Fibroblast of upper back skin (primary cell): ENCODE measurements around the gene NKAIN2.
"Not testable (repeated sequence)": the region's sequence is repeated elsewhere in the genome, so short reads cannot be mapped to it uniquely, and the experiment has no call there.

Experiments used
- DNase-seq: peaks from one replicate; pipeline ENCODE4 v3.0.0-alpha.2; 2013

The NKAIN2 gene

DNA sequence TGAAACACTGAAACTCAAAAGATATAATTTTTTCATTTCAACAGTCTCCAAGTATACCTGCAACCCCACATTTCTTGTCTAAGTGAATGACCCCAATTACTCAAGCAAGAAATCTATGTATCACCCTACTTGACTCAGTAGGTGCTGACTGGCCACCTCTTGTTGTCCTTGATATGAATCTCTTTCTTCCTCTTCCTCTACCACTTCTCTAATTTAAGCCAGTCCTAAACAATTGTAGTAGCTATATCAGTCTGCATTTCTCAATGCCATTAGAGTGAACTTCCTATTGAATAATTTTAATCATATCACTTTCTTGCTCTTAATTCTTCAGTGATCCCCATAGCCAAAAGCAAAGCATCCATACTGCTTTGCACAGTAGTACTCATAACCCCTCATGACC lies 93.2 kb downstream of the NKAIN2 start:
- DNase-seq = no peak

DNA sequence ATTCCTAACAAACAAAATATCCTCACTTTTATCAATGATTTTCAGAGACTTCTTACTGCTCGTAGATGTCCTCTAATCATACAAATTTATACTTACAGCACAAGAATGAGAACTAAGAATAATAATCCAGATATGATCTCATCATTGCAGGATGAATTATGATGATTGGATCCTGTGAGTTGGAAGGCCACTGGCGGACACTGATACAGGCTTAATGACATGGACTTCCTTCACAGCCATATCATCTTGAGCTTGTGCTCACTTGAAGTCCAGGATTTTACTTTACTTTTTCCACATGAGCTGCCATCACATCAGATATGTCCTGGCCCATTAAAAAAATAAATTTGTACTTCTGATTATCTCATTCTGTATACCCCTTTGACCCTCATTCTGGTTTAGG lies 94.3 kb downstream of the NKAIN2 start:
- no peak for DNase-seq

DNA sequence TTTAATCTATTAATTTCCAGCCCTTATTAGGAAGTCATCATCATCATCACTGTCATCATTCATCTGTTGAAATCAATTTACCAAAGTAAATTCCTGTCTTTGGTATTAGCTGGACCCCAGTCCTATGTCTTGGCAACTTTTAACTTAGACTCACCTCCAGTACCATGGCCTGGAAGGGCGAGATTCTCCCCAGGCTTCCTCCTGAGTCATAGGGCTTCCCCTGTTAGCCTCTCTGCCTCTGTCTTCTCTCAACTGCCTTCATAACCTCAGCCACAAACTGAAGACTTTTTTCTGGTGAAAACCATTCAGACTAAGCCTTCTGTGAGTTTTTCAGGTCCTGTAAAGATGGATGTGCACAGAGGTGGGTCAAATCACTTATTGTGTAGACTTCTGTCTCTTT lies 95.0 kb downstream of the NKAIN2 start:
- no peak for DNase-seq

DNA sequence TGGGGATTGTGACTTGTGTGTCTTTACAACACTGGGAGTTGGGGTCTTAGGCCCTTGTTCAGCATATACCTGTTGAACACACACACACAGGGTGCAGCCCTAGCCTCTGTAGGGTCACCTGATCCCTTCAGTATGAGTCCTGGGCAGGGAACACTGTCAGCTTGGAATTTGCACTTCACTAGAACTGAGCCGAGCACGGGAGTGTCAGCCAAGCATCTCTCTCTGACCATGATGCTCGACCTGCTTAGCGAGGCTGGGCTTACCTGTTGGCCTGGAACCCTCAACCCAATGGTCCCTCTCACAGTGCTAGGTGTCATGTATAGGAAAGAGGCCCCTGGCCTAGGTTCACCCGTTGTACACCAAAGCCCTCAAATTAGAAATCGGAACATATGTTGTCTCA lies 96.1 kb downstream of the NKAIN2 start:
- no peak for DNase-seq

DNA sequence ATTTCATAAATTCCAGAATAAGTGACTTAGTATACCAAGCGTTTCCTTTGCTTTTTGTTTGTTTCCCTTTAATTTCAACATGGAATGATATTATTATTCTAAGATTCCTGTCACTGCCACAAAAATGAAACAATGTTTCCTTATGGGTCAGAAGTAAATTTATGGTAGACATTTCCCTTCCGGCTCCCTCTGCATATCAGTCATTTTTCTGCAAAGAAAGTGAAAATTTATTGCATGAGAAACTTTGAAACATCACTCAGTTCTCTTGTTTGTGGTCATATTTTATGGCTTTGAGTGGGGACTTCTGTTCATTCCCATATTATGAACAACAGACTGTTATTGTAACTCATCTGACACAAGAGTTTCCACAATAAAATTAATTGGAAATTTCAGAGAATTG lies 97.8 kb downstream of the NKAIN2 start:
- DNase-seq = peak; percentile 1

DNA sequence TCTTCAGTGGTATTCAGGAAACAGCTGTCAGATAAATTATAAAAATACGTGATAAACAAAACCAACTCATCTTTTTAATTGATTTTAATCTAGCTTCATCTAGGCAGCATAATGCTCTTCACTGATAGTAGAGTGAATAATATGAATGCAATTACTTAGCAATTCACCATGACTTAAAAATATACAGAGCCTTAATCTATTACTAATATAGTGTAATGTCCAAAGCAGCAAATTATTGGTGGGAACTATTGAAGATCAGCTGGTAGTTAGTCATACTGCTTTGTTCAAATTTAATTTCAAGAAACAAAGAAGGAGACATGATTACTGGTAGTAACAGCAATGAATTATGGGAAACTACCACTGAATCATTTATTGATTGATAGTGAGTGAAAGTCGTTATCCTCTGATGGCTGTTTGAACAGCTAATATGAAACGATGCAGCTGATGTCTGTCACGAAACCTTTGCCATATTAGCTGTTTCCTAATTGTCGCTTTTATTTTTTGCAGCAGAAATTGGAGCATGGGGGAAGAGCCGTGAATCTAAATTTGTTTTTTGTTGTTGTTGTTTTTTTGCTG lies 99.2 kb downstream of the NKAIN2 start:
- no peak for DNase-seq

DNA sequence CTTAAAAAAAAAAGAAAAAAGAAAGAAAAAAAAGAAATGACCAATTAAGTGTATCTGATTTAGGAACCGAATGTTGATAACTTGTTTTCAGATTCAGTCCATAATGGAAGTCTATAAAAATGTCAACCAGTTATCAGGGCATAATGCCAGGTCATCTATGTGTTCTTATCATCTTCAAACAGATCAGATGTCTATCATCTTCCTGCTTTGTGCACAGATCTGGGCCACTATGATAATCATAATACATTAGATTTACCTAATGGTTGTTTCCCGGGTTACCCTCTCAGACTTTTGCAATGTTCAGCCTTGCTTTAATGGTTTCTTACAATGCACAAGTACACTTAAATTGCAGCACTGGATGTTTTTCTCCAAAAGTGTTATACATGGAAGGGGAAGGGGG lies 100.6 kb downstream of the NKAIN2 start:
- DNase-seq = no peak

DNA sequence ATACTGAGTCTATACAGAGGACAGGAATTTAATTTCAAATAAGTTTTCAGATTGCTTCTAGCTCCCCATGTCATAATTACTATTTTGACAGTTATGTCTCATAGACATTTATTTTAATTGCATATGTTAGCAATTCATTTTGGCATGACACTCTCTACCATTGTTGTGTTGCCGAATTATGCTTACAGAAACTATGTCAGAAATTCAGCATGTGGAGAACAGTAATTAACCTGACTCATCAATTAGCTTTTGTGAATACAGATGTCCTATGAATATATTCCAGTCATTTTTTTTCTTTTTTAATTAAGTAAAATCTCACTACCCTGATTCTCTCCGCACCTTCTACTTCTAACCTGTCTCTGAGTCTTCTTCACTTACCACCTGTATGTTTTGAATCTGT lies 105.1 kb downstream of the NKAIN2 start:
- DNase-seq = no peak

DNA sequence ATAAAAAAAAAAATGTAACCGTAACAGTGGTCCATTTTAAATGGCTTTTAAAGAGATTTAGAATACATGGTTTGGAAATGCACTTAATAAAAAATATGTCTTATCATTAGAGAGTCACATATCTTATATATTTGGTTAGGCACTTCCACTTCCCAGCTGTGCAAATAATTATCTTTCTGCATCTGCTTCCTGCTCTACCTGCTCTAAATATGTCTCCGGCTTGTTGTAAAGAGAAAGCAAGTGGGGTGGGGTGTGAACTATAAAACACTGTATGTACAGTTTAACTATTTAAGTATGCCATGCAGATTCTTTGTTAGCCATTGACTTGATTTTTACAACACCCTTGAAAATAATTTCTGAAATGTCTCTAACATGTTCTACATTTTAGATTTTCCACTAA lies 106.3 kb downstream of the NKAIN2 start:
- no peak for DNase-seq

DNA sequence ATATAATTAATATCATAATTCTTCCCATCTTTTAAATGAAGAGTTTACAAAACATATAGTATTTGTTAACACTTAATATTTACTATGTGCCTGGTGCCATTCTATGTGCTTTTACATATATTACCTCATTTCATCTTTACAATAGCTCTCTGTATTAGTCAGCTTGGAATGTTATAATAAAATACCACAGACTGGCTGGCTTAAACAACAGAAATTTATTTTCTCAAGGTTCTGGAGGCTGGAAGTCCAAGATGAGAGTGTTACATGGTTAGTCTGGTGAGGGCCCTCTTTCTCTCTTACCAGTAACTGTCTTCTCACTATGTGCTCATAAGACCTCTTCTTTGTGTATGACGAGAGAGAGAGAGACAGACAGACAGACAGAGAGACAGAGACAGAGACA lies 110.2 kb downstream of the NKAIN2 start:
- peak; percentile 20 for DNase-seq

DNA sequence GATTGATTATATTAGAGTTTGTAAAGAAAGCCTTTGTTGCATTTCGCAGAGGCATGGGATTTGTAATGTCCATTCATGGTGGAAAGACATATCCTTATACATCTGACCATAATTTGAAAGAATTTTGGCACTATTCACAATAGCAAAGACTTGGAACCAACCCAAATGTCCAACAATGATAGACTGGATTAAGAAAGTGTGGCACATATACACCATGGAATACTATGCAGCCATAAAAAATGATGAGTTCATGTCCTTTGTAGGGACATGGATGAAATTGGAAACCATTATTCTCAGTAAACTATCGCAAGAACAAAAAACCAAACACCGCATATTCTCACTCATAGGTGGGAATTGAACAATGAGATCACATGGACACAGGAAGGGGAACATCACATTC lies 119.7 kb downstream of the NKAIN2 start:
- not testable (repeated sequence) for DNase-seq

DNA sequence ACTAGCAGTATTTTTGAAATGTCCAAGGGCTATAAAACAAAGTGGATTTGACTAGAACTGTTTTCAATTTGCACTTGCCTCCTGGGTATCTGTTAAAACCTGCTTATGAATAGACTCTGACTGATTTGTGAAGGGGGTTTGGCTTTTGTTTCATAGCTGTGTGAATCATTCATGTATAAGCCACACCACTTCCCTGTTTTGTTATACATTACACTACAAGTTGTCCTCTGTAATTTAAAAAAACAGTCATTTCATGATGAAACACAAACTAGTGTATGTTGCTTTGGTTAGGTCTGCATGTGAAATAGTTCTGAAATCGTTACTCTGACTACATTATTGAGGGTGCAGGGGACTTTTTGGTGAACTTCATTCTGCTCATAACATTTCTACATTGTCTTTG lies 121.7 kb downstream of the NKAIN2 start:
- peak; percentile 17 for DNase-seq

DNA sequence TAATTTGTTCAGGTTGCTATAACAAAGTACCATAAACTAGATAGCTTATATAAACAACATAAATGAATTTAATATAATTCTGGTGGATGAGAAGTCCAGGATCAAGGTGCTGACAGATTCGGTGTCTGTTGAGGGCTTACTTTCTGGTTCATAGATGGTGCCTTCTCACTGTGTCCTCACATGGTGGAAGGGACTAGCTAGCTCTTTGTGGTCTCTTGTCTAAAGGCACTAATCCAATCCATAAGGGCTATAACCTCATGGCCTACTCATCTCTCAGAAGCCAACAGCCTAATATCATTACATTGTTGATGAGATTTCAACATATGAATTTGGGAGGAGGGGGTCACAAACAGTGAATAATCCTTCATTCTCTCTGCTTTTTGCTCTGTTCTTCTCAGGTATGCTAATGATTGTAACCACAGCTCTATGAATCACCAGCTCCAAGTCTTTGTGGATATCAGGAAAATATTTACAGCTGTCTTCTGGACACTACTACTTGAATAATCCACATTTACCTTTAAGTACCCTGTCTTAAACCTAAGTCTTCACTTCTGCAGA lies 122.3 kb downstream of the NKAIN2 start:
- peak; percentile 25 for DNase-seq

DNA sequence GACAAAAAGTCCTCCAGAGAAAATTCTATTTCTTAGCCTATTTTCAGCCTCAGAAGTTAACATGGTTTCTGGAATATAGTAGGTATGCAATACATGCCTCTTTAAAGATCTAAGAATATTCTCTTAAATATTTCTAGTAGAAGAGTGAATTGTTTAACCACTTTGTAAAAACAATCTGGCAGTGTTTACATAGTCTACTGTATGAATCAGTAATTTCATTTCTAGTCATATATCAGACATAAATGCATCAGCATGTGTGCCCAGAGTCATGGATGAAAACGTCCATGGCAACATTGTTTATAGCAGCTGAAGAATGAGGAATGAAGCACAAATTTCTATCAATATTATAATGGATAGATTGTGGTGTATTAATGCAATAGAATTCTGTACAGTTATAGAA lies 124.9 kb downstream of the NKAIN2 start:
- DNase-seq = peak; percentile 1

DNA sequence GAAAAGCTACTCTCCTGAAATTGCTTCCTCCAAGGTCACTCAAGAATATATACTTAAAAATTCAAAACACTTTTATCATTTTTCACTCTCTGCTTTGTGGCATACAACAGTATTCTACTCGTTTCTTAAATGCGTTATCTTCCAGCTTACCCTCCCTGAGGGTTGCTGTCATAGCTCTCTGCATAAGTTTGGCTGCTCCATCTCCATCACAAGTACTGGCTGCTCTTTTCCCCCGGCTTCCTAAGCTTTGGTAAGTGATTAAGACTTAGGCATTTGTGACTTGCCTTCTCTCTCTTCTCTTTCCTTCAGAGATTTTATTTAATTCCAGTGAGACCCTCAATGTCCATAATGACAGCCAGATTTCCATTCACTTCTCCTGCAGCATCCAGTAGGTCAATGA lies 128.3 kb downstream of the NKAIN2 start:
- DNase-seq = no peak

DNA sequence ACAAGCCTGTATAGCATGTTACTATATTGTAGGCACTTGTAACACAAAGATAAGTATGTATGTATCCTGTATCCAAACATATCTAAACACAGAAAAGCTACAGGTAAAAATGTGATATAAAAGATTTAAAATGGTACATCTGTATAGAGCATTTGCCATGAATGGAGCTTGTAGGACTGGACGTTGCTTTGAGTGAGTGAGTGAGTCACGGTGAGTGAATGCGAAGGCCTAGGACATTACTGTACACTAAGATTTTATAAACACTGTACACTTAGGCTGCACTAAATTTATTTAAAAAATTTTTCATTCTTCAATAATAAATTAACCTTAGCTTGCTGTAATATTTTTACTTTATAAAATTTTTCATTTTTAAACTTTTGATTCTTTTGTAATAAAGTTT lies 136.9 kb downstream of the NKAIN2 start:
- DNase-seq = no peak

DNA sequence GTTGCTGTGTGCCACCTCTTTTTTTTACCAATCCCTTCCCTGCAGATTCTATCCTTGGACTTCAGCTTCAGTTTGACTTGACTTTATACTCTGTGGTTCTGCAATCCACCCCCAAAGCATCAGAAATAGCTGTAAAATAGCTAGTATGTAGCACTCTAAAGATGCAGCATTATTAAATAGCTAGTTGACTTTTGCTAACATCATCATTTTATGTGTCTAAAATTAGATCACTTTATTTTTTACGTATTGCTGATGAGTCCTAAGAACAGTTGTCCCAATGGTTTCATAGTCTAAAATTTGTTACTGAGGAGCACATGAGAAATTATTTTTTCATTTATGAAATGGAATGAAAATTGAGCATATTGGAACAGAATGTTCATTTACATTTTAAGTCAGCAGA lies 138.2 kb downstream of the NKAIN2 start:
- DNase-seq = no peak

DNA sequence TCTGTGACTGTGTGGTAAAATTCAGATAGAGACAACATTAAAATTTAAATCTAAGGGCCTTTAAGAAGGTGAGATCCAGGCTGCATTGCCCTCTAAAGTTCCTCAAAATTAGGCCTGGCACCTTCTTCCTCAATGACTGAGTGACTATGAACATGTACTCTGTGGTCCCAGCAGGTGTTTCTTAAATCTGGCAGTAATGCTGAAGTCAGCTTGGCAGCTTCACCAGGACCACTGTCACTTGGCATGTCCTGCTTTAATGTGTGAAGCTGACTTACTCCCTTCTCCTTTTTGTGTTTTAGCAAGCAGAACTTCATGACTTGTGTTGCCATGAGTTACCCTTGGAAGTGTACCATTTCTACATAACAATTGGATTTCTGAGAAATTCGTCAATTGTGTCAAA lies 141.7 kb downstream of the NKAIN2 start:
- DNase-seq = no peak

DNA sequence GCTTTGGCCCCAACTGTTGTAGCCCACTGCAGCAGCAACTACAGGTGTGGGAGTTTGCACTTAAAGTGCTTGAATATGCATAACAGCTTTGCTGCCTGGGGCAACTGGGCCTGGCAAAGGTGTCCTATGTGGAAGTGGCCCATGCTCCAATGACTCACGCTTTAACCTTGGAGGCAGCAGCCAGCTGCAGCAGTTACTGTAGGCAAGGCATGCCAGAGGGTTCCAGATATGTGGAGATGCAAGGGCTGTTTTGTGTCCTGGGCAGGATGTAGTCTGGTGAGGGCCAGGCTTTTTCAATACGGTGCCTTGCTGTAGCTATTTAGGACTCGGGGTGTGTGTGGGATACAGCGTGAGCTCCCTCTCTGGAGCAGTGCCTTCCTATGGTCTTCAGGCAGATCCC lies 150.3 kb downstream of the NKAIN2 start:
- DNase-seq = no peak

DNA sequence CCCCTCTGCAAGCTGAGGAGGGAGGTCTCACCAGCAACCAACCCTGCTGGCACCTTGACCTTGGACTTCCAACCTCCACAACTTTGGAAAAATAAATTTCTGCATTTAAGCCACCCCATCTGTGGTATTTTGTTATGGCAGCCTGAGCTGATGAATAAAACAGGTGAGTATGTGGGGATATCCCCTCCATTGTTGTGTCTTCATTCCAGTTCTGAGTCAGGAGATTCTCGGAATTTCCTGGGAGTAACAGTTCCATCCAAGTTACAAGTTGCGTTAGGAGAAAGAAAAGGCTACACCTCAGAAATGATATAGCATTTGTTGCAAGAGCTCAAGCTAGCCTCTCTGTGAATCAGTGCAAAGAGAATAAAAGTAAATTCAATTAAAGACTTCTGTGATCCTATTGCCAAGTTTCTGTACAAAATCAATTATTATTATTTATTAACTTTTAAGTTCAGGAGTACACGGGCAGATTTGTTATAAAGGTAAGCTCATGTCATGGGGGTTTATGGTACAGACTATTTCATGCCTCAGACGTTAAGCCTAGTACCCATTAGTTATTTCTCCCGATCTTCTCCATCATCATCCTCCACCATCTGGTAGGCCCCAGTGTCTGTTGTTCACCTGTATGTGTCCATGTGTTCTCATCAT lies 153.0 kb downstream of the NKAIN2 start:
- no peak for DNase-seq

DNA sequence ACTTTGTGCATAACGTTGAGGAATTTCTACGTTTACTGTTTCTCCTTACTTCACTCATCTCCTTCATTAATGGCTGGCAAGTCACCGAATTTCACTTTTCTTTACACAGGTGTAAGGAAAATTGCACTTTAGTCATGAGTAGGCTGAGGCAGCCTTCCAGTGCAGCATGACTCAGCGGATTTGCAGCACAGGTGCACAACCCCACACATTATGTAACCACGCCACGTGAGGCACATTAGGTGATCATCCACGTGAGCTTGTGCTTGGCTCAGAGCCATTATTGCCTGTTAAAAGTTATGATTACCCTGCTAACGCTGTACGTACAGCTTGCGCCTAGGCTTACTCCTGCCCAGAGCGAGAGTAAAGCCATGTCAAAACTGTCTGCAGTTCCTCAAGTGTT lies 158.8 kb downstream of the NKAIN2 start:
- DNase-seq = no peak

DNA sequence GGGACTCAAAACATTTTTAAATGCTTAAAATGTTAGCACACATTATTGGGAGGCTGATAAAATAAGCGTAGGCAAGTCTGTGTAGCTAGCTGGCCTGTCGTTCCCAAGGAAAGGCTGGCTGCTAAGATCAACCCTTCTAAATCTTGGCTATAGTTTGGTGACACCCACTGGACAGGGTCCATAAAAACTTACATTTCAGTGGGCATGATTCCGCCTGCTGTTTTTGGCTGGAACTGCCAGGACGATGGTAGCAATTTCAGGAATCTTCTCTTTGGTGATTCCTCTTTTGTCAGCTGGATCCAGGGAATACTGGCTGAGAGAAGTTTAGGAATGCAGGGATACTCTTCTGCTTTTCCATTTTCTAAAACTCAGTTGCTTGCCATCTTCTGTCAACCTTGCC lies 162.2 kb downstream of the NKAIN2 start:
- no peak for DNase-seq

DNA sequence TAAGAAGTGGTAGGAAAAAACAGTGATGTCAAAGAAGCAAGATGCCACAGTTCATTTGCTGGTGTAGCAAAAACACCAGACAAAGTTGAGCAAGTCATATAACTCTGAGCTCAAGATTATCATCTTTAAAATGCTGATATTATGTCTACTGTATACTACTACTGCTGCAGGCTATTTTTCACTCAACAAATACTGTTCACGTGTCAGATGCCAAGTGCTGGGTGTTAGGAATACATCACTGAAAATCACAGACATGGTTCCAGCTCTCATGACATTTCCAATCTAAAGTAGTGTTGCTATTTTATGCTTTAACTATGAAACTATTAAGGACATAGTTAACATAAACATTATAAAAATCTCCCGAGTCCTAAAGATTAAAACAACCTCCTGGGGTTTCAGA lies 163.0 kb downstream of the NKAIN2 start:
- DNase-seq = no peak

DNA sequence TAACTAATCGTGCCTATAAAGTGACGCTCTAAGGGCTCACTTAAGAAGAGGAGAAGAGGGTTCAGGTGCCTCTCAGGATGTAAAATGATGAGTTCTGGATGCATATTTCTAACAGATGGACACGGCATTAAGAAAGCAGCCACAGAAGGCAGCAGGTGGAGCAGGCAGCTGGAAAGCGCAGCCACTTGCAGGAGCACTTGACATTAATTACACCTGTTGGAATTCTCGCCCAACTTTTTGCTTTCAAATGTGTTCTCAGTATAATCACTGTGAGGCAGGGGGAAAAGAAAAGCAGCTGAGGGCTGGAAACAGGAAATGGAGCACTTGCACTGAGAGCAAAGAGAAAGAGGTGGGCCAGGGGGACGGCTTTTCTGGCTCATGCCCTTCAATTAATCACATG lies 164.2 kb downstream of the NKAIN2 start:
- DNase-seq = no peak
